HL-60 (cell line): ENCODE measurements around the gene ELFN2.

Experiments
- DNase-seq, 2 experiments: peaks; one replicate each; pipeline ENCODE4 v3.0.0-alpha.2; 2010 to 2020; ENCODE audit warnings: low read depth in 1 of 2, low spot score in 1 of 2
- H3K27ac ChIP-seq: fragments of 250-450 bp; sonication (Bioruptor Pico); replicated peaks from 2 replicates; pipeline ENCODE4 v1.5.1; 2020; ENCODE audit warnings: mild to moderate bottlenecking, moderate library complexity
- H3K27me3 ChIP-seq: fragments of 250-450 bp; sonication (Bioruptor Pico); 2 replicates; pipeline ENCODE4 v1.5.1; 2021; ENCODE audit warnings: mild to moderate bottlenecking, moderate library complexity; ENCODE audit not compliant: insufficient read depth, poor library complexity, severe bottlenecking
- H3K4me3 ChIP-seq: replicated peaks from 2 replicates; pipeline ENCODE4 v1.5.1; 2011; ENCODE audit warnings: mild to moderate bottlenecking, control low read depth, low read length; ENCODE audit not compliant: insufficient read depth
- GABPA ChIP-seq: IDR thresholded peaks from 2 replicates; pipeline ENCODE4 v1.6.1; 2012; ENCODE audit warnings: low read depth
- POLR2AphosphoS5 ChIP-seq: IDR thresholded peaks from 2 replicates; pipeline ENCODE4 v1.6.1; 2012; ENCODE audit warnings: low read depth
- SPI1 ChIP-seq: IDR thresholded peaks from 2 replicates; pipeline ENCODE4 v1.6.1; 2012; ENCODE audit warnings: low read depth, mild to moderate bottlenecking, borderline replicate concordance
- TF ChIP-seq, protein P1 (sequence below): IDR thresholded peaks from 2 replicates; pipeline ENCODE4 v1.6.1; 2012; ENCODE audit warnings: low read depth; ENCODE audit not compliant: insufficient replicate concordance
- TF ChIP-seq, protein P2 (sequence below): IDR thresholded peaks from one replicate; pipeline ENCODE4 v1.5.1; 2011; ENCODE audit warnings: low read length, control low read depth, inconsistent platforms; ENCODE audit not compliant: insufficient read depth

The ELFN2 gene

DNA sequence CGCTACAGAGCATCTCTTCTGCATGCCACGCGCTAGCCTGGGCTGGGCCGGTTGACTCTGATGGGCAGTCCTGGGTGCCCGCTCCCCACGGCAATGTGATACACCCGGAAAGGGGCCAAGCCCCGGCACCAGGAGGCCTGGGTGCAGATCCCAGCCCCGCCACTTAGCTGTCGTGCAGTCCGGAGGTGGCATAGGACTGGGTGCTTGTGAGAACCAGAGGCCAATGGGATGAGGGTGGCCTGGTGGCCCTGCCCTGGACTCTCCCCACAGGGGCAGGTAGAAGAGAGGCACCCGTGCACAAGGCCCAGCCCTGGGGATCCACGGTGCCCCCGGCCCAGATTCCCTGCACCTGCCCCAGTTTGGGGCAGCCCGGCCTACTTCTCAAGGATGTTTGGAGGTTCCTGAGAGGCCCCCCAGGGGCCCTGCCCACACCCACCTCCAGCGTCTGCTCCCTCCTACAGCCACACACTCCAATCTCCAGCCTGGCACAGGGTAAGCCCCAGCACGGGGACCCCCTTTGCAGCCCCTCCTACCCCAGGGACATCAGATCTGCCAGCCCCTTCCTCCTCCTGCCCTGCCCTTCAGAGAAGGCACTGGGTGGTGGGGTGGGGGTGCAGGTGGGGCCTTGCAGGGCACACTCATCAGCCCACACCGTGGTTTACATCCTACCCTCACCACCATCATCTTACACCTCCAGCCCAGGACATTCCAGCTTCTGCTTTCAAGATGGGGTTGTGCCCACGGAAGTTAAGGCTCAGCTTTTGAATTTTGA, 78.0 kb downstream of the ELFN2 start:
- H3K27me3 ChIP-seq, result no peaks in the 10 kb centered on the region
- no peak overlapping the region for H3K27ac ChIP-seq
- TF ChIP-seq GABPA (no peak), SPI1 (no peak), POLR2AphosphoS5 (no peak)
- TF ChIP-seq, protein P1, sequence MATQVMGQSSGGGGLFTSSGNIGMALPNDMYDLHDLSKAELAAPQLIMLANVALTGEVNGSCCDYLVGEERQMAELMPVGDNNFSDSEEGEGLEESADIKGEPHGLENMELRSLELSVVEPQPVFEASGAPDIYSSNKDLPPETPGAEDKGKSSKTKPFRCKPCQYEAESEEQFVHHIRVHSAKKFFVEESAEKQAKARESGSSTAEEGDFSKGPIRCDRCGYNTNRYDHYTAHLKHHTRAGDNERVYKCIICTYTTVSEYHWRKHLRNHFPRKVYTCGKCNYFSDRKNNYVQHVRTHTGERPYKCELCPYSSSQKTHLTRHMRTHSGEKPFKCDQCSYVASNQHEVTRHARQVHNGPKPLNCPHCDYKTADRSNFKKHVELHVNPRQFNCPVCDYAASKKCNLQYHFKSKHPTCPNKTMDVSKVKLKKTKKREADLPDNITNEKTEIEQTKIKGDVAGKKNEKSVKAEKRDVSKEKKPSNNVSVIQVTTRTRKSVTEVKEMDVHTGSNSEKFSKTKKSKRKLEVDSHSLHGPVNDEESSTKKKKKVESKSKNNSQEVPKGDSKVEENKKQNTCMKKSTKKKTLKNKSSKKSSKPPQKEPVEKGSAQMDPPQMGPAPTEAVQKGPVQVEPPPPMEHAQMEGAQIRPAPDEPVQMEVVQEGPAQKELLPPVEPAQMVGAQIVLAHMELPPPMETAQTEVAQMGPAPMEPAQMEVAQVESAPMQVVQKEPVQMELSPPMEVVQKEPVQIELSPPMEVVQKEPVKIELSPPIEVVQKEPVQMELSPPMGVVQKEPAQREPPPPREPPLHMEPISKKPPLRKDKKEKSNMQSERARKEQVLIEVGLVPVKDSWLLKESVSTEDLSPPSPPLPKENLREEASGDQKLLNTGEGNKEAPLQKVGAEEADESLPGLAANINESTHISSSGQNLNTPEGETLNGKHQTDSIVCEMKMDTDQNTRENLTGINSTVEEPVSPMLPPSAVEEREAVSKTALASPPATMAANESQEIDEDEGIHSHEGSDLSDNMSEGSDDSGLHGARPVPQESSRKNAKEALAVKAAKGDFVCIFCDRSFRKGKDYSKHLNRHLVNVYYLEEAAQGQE, result no peak
- TF ChIP-seq, protein P2, sequence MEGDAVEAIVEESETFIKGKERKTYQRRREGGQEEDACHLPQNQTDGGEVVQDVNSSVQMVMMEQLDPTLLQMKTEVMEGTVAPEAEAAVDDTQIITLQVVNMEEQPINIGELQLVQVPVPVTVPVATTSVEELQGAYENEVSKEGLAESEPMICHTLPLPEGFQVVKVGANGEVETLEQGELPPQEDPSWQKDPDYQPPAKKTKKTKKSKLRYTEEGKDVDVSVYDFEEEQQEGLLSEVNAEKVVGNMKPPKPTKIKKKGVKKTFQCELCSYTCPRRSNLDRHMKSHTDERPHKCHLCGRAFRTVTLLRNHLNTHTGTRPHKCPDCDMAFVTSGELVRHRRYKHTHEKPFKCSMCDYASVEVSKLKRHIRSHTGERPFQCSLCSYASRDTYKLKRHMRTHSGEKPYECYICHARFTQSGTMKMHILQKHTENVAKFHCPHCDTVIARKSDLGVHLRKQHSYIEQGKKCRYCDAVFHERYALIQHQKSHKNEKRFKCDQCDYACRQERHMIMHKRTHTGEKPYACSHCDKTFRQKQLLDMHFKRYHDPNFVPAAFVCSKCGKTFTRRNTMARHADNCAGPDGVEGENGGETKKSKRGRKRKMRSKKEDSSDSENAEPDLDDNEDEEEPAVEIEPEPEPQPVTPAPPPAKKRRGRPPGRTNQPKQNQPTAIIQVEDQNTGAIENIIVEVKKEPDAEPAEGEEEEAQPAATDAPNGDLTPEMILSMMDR, result no peak
- DNase-seq, result no peak
- H3K4me3 ChIP-seq, result no peak overlapping the region

DNA sequence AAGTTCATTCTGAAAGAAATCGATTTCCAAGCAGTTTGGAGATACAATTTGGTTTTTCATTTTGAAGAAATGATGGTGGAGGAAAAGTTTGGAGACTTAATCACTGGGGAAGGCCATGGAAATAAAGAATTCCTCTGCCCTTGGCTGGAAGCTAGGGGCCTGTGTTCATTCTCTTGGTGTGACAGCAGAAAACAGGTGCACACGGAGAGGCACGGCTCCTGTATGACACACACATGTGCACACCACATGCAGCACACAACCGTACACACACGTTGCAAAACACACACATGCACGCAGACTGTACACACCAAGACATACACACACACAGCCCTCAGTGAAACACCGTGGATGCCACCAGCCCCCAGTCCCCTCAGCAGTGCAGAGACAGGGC, 80.8 kb downstream of the ELFN2 start:
- no peaks in the 10 kb centered on the region for H3K27me3 ChIP-seq
- TF ChIP-seq SPI1 (no peak), GABPA (no peak), POLR2AphosphoS5 (no peak)
- TF ChIP-seq, protein P1, result no peak
- TF ChIP-seq, protein P2, result no peak
- no peak overlapping the region for H3K4me3 ChIP-seq
- DNase-seq, result no peak
- H3K27ac ChIP-seq, result no peak overlapping the region

DNA sequence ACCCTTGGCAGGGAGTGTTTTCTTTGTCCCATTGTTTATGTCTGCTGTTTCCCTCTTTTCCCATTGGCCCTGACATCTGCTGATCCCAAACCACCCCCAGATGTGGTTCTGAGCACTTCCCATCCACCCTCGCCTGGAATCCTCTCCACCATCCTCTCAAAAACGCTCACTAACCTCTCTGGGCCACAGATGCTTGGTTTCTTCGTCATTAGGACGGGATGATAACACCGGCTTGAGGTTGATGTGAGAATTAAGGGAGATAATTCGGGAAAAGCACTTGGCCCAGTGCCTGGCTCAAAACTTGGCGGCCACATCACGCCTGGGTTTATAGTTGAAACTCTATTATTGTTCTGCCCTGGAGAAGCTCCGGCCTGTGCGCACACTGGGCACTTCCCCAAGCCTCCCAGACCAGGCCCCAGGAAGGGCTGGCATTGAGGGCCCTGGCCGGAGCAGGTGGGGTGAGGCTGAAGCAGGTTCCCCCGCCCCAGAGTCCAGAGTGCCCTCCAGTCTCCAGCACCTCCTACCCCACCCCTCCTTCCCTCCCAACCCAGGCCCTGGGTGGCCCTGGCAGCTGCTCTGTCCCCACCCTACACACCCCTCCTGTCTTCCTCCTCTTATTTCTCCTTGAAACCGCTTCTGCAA, 81.3 kb downstream of the ELFN2 start:
- Histone ChIP-seq H3K4me3 (no peak overlapping the region), H3K27me3 (no peaks in the 10 kb centered on the region), H3K27ac (no peak overlapping the region)
- DNase-seq, result no peak
- TF ChIP-seq GABPA, result no peak
- TF ChIP-seq SPI1, result no peak
- TF ChIP-seq, protein P2, result no peak
- no peak for TF ChIP-seq POLR2AphosphoS5
- TF ChIP-seq, protein P1, result no peak
